Endodermal cell (in vitro differentiated cells): ENCODE results near the gene SALL2. TPM values are rescaled to one million over a fixed set of nuclear protein-coding genes. Genes with fewer than 3 reads are reported as not detected.
A peak's percentile ranks its signal among the peaks of the same experiment; 100 is the strongest.
"Not testable (repeated sequence)": the region's sequence is repeated elsewhere in the genome, so short reads cannot be mapped to it uniquely, and the experiment has no call there.

Experiments used
- DNase-seq: peaks from one replicate; pipeline ENCODE4 v3.0.0-alpha.2; 2017
- H3K27ac ChIP-seq: 2 replicates; pipeline ENCODE4 v1.5.1; 2013; ENCODE audit warnings: mild to moderate bottlenecking, low read depth, low read length, moderate library complexity
- H3K27me3 ChIP-seq: 2 replicates; pipeline ENCODE4 v1.6.1; 2013; ENCODE audit warnings: mild to moderate bottlenecking, low read length, moderate library complexity; ENCODE audit not compliant: insufficient read depth, control insufficient read depth, poor library complexity, severe bottlenecking
- H3K36me3 ChIP-seq: 2 replicates; pipeline ENCODE4 v1.7.0; 2013; ENCODE audit warnings: mild to moderate bottlenecking, low read length, moderate library complexity; ENCODE audit not compliant: control insufficient read depth, insufficient read depth
- H3K4me1 ChIP-seq: one replicate; pipeline ENCODE4 v1.7.0; 2013; ENCODE audit warnings: low read length; ENCODE audit not compliant: control insufficient read depth, insufficient read depth
- H3K4me3 ChIP-seq: 2 replicates; pipeline ENCODE4 v1.5.1; 2013; ENCODE audit warnings: mild to moderate bottlenecking, low read length, moderate library complexity
- H3K9ac ChIP-seq: 2 replicates; pipeline ENCODE4 v1.6.1; 2013; ENCODE audit warnings: mild to moderate bottlenecking, low read length, moderate library complexity; ENCODE audit not compliant: poor library complexity, severe bottlenecking; ENCODE audit errors: extremely low read depth
- H3K9me3 ChIP-seq: 2 replicates; pipeline ENCODE4 v1.6.1; 2013; ENCODE audit warnings: mild to moderate bottlenecking, low read length, moderate library complexity; ENCODE audit not compliant: control insufficient read depth
- H3K27ac Mint-ChIP-seq: 2 replicates; pipeline ENCODE4 v1.8.0; 2020; ENCODE audit warnings: mixed read lengths
- H3K27me3 Mint-ChIP-seq: 2 replicates; pipeline ENCODE4 v1.8.0; 2021; ENCODE audit warnings: mild to moderate bottlenecking, mixed read lengths; ENCODE audit not compliant: insufficient read depth
- H3K36me3 Mint-ChIP-seq: 2 replicates; pipeline ENCODE4 v1.8.0; 2020; ENCODE audit warnings: low read depth, mixed read lengths
- H3K4me1 Mint-ChIP-seq: 2 replicates; pipeline ENCODE4 v1.8.0; 2020; ENCODE audit warnings: mixed read lengths
- H3K4me3 Mint-ChIP-seq: 2 replicates; pipeline ENCODE4 v1.8.0; 2020; ENCODE audit warnings: mild to moderate bottlenecking, moderate library complexity, mixed read lengths
- H3K9me3 Mint-ChIP-seq: 2 replicates; pipeline ENCODE4 v1.8.0; 2020; ENCODE audit warnings: mild to moderate bottlenecking, mixed read lengths
- WGBS, 2 experiments: methylation state at CpG; one replicate each; pipeline versions ENCODE4 v1.1.5 to v1.1.7; 2013; ENCODE audit warnings: missing lambda C conversion rate in 2 of 2, mixed read lengths in 1 of 2; ENCODE audit not compliant: insufficient coverage in 1 of 2, insufficient read length in 1 of 2; 5-methylcytosine and 5-hydroxymethylcytosine counted together
- total RNA-seq, 2 donors: library from RNA; stranded (reverse); fragmentation: NEBNext Ultra II Directional in 1 of 2; extraction: Animal tissue kit (Norgen Biotek cat#: 25700) in 1 of 2; gene quantifications; 2 replicates in 1 of 2; 3 replicates in 1 of 2; pipeline ENCODE4 v1.2.1, GENCODE V29; 2021
- TF ChIP-seq, protein P1 (sequence below): fragments of 200-600 bp; sonication (generic); conservative IDR thresholded peaks from 2 replicates; pipeline ENCODE4 v1.5.0; 2021; ENCODE audit warnings: antibody characterized with exemption, mild to moderate bottlenecking

The SALL2 gene
- total RNA-seq, 2 donors from 2014 or later, result 78.6 to 120 TPM

DNA sequence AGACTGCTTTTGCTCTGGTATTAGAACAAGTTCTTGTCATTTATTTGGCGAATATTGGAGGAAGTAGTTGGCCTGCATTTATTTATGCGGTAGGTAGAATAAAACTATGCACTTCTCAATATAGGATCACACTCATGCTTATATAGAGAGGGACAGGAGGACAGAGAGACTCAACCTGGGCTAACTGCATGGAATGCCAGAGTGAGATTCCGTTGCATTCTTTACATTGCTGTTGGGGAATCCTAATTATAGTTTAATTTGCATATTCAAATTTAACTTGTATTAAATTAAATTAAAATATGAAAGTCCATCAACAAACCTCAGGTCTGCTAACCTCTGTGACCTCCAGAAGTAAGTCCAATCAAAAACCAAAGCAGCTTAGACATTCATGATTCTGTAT is 27.1 kb upstream of the SALL2 start:
- Mint-ChIP-seq H3K27me3 (no peaks in the 10 kb centered on the region), H3K9me3 (peaks cover under 1% of the 10 kb centered on the region), H3K27ac (peak overlapping the region; percentile 19), H3K4me1 (peaks cover 10% of the 10 kb centered on the region), H3K36me3 (peaks cover under 1% of the 10 kb centered on the region), H3K4me3 (no peak overlapping the region)
- Histone ChIP-seq H3K36me3 (no peaks in the 10 kb centered on the region), H3K4me1 (no peaks in the 10 kb centered on the region), H3K27ac (no peak overlapping the region), H3K4me3 (no peak overlapping the region), H3K27me3 (no peaks in the 10 kb centered on the region), H3K9me3 (no peaks in the 10 kb centered on the region), H3K9ac (no peak overlapping the region)
- 83% methylated on average over 1 of the region's 3 CpGs; no CpG with 5 or more reads in 1 of the 2 experiments for WGBS, 2 experiments
- DNase-seq, result no peak
- TF ChIP-seq, protein P1, sequence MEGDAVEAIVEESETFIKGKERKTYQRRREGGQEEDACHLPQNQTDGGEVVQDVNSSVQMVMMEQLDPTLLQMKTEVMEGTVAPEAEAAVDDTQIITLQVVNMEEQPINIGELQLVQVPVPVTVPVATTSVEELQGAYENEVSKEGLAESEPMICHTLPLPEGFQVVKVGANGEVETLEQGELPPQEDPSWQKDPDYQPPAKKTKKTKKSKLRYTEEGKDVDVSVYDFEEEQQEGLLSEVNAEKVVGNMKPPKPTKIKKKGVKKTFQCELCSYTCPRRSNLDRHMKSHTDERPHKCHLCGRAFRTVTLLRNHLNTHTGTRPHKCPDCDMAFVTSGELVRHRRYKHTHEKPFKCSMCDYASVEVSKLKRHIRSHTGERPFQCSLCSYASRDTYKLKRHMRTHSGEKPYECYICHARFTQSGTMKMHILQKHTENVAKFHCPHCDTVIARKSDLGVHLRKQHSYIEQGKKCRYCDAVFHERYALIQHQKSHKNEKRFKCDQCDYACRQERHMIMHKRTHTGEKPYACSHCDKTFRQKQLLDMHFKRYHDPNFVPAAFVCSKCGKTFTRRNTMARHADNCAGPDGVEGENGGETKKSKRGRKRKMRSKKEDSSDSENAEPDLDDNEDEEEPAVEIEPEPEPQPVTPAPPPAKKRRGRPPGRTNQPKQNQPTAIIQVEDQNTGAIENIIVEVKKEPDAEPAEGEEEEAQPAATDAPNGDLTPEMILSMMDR, result no peak

DNA sequence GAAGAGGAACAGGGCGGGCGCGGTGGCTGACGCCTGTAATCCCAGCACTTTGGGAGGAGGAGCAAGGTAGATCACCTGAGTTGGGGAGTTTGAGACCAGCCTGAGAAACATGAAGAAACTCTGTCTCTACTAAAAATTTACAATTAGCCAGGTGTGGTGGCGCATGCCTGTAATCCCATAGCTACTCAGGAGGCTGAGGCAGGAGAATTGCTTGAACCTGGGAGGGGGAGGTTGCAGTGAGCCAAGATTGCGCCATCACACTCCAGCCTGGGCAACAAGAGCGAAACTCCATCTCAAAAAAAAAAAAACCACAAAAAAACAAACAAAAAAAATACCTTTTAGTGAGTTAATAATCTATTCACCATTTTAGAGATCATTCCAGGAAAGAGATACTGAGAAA is 18.4 kb upstream of the SALL2 start:
- WGBS, 2 experiments, result 85 to 91% methylated on average over 4 to 6 of the region's 7 CpGs
- H3K27me3 ChIP-seq, H3K27me3 Mint-ChIP-seq, H3K4me3 Mint-ChIP-seq, DNase-seq, H3K27ac Mint-ChIP-seq, H3K9me3 ChIP-seq, H3K36me3 Mint-ChIP-seq, H3K9ac ChIP-seq, H3K36me3 ChIP-seq, H3K4me3 ChIP-seq, H3K27ac ChIP-seq, H3K4me1 ChIP-seq: not testable (repeated sequence)
- peaks cover 15% of the 10 kb centered on the region for H3K4me1 Mint-ChIP-seq
- H3K9me3 Mint-ChIP-seq, result peaks cover 16% of the 10 kb centered on the region

DNA sequence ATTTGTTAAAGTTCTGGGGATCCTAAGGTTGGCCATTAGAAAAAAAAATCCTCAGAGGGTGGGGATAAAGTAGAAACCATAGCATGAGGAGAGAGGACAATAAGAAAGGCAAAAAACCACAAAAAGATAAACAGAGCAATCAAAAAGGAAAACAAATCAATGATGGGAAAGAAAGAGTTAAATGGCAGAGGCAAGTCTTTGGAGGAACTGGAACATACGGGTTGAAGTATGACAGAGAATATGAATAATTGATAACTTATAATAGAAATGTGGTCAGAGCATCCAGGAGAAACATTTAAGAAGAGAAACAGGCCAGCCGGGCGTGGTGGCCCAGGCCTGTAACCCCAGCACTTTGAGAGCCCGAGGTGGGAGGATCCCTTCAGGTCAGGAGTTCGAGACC is 17.8 kb upstream of the SALL2 start:
- H3K4me1 Mint-ChIP-seq, result peaks cover 21% of the 10 kb centered on the region
- Histone ChIP-seq H3K27ac (peak overlapping the region; percentile 78), H3K9ac (no peak overlapping the region), H3K9me3 (no peaks in the 10 kb centered on the region), H3K4me3 (peak overlapping the region; percentile 46), H3K4me1 (peaks cover 6% of the 10 kb centered on the region), H3K36me3 (no peaks in the 10 kb centered on the region), H3K27me3 (no peaks in the 10 kb centered on the region)
- DNase-seq, result no peak
- TF ChIP-seq, protein P1, result no peak
- peaks cover 4% of the 10 kb centered on the region for H3K36me3 Mint-ChIP-seq
- no peaks in the 10 kb centered on the region for H3K27me3 Mint-ChIP-seq
- H3K9me3 Mint-ChIP-seq, result peaks cover 16% of the 10 kb centered on the region
- WGBS, 2 experiments, result 40 to 69% methylated on average over 1 to 4 of the region's 5 CpGs
- peak overlapping the region; percentile 17 for H3K4me3 Mint-ChIP-seq
- H3K27ac Mint-ChIP-seq, result peak overlapping the region; percentile 53

DNA sequence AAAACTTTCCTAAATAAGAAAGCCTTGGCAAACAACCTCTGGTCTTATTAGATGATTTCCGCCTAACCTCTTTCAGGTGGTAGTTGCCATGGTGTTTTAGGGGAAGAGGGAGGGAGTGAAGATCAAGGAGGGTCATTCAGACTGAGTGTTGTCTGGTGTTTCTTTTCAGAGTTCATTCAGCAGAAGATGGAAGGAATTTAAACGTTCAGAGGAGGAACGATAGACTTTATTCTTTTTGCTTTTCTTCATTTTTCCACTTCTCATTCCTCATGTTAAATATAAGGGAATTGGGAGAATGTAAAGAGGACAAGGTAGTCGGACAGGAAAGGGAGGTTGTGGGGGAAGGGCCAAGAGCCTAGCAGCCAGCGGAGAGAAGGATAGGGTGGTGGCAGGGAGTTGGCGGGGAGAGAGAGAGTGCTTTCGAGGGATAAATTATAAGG is 17.4 kb upstream of the SALL2 start:
- TF ChIP-seq, protein P1, result no peak
- Histone ChIP-seq H3K9me3 (no peaks in the 10 kb centered on the region), H3K4me3 (peak overlapping the region; percentile 46), H3K27ac (peak overlapping the region; percentile 78), H3K27me3 (no peaks in the 10 kb centered on the region), H3K36me3 (no peaks in the 10 kb centered on the region), H3K9ac (no peak overlapping the region), H3K4me1 (peaks cover 8% of the 10 kb centered on the region)
- WGBS, 2 experiments, result 28 to 31% methylated on average over 2 to 5 of the region's 7 CpGs
- Mint-ChIP-seq H3K9me3 (peaks cover 16% of the 10 kb centered on the region), H3K4me3 (peak overlapping the region; percentile 17), H3K36me3 (peaks cover 4% of the 10 kb centered on the region), H3K27ac (peak overlapping the region; percentile 53), H3K27me3 (no peaks in the 10 kb centered on the region), H3K4me1 (peaks cover 26% of the 10 kb centered on the region)
- peak; percentile 76 for DNase-seq
